MCF 10A (cell line): ENCODE data around the gene KLRC4. TPM values are rescaled to one million over a fixed set of nuclear protein-coding genes. Genes with fewer than 3 reads are reported as not detected.
"Not testable (repeated sequence)": the region's sequence is repeated elsewhere in the genome, so short reads cannot be mapped to it uniquely, and the experiment has no call there.

Experiments
- BruUV-seq: library from RNA; stranded (reverse); fragments of 400-500 nt; replicated peaks from 2 replicates; lab custom pipeline; 2021; lab: Mats Ljungman, UMichigan
- CTCF ChIA-PET: fragments of 300-600 bp; sonication (Branson Sonifier 250); formaldehyde crosslinking; extraction: SDS; loops from one replicate; lab custom pipeline; 2021; ENCODE audit warnings: antibody characterized with exemption, inconsistent platforms; lab: Yijun Ruan, JAX
- POLR2A ChIA-PET: fragments of 300-600, 350-650 bp; sonication (Branson Sonifier 250); formaldehyde crosslinking; extraction: SDS; loops from one replicate; lab custom pipeline; 2020; ENCODE audit warnings: antibody characterized with exemption, inconsistent platforms; lab: Yijun Ruan, JAX
- DNase-seq: peaks from one replicate; pipeline ENCODE4 v3.0.0-alpha.2; 2018; ENCODE audit not compliant: unreplicated experiment
- H3K27ac Mint-ChIP-seq: one replicate; pipeline ENCODE4 v1.8.0; 2022; ENCODE audit warnings: mild to moderate bottlenecking, low read depth, mixed read lengths; ENCODE audit not compliant: unreplicated experiment
- H3K27me3 Mint-ChIP-seq: one replicate; pipeline ENCODE4 v1.8.0; 2022; ENCODE audit warnings: mixed read lengths; ENCODE audit not compliant: insufficient read depth, unreplicated experiment
- H3K36me3 Mint-ChIP-seq: one replicate; pipeline ENCODE4 v1.8.0; 2022; ENCODE audit warnings: mild to moderate bottlenecking, moderate library complexity, mixed read lengths; ENCODE audit not compliant: insufficient read depth, unreplicated experiment
- H3K4me1 Mint-ChIP-seq: one replicate; pipeline ENCODE4 v1.8.0; 2022; ENCODE audit warnings: mixed read lengths; ENCODE audit not compliant: insufficient read depth, unreplicated experiment
- H3K4me3 Mint-ChIP-seq: one replicate; pipeline ENCODE4 v1.8.0; 2022; ENCODE audit warnings: mild to moderate bottlenecking, moderate library complexity, mixed read lengths; ENCODE audit not compliant: unreplicated experiment
- H3K9me3 Mint-ChIP-seq: one replicate; pipeline ENCODE4 v1.8.0; 2022; ENCODE audit warnings: mixed read lengths; ENCODE audit not compliant: unreplicated experiment
- intact Hi-C: fragments of 100-400 bp; cut with micrococcal nuclease; formaldehyde crosslinking; loops from 2 replicates; pipeline ENCODE4 v1.14.1; 2022
- total RNA-seq: library from RNA; stranded (reverse); gene quantifications from 2 replicates; pipeline ENCODE4 v1.2.3, GENCODE V29; 2022

Gene KLRC4
- total RNA-seq, 1 experiment from 2014 or later = 0.84 TPM

DNA sequence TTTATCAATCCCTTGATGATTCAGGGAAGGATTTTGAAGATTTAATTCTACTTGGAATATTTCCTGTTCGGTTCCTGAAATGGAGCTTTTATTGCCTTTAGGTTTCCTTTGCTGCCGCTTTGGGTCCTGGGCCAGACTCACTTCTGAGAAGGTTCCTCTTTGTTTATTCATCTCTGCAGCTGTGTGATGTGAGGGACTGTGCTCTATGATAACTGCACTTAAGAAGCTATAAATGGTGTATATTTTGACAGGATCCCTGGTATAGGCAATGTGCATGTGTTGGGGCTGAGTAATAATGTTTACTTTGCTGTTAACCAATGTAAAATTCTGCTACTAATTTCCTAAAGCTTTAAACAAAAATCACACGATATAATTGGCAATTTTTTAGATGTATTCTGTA lies 26.3 kb upstream of the KLRC4 start, which contains the start of gene KLRC2:
Gene KLRC2, minus strand, starts transcription at position 195 of the 400 bp plus-strand sequence. Its CDS starts 24 bp downstream, at position 171.
- CTCF ChIA-PET, H3K27me3 Mint-ChIP-seq: not testable (repeated sequence)

DNA sequence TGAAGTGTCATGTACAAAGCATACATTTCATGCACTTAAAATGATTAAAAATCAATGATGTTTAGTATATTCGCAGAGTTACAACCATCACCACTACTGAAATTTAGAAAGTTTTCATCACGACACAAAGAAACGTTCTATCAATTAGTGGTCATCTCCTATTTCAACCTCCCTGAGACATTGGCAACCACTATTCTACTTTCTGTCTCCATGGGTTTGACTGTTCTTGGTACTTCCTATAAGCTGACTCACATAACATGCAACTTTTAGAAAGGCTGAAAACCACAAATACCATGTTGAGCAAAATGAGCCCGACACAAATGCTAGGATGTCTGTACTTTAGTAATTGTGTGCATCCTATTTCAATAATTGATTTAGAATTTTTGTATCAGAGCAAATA lies 21.1 kb upstream of the KLRC4 start:
- BruUV-seq, H3K9me3 Mint-ChIP-seq, H3K27me3 Mint-ChIP-seq, H3K36me3 Mint-ChIP-seq, CTCF ChIA-PET, intact Hi-C loops, H3K4me3 Mint-ChIP-seq, H3K4me1 Mint-ChIP-seq, POLR2A ChIA-PET, H3K27ac Mint-ChIP-seq: not testable (repeated sequence)
- DNase-seq = peak; percentile 14

More for the DNA sequence above, 26.3 kb upstream of the KLRC4 start, which contains the start of gene KLRC2:
- H3K36me3 Mint-ChIP-seq, intact Hi-C loops, H3K4me1 Mint-ChIP-seq, BruUV-seq, H3K9me3 Mint-ChIP-seq: not testable (repeated sequence)
- POLR2A ChIA-PET = interaction anchor here (0.6 to 1.5 kb wide), 5 partner anchors 15 to 222 kb away, joined by 3 to 11 read pairs (median 4); partner anchors contain the start of gene KLRC3
- Mint-ChIP-seq H3K27ac (peak within 1 kb of the TSS; percentile 57), H3K4me3 (peak within 1 kb of the TSS; percentile 67)
- peak; percentile 58 for DNase-seq

DNA sequence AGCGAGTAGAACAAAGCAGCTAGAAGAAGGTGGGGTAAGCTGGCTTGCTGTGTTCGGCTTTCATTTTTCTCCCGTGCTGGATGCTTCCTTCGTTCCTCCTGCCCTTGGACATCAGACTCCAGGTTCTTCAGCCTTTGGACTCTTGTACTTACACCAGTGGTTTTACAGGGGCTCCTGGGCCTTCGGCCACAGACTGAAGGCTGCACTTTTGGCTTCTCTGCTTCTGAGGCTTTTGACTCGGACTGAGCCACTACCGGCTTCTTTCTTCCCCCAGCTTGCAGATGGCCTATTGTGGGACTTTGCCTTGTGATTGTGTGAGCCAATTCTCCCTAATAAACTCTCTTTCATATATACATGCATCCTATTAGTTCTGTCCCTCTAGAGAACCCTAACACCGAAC lies 16.4 kb upstream of the KLRC4 start:
- CTCF ChIA-PET, H3K4me3 Mint-ChIP-seq, H3K27me3 Mint-ChIP-seq, intact Hi-C loops, BruUV-seq, POLR2A ChIA-PET, H3K4me1 Mint-ChIP-seq, H3K9me3 Mint-ChIP-seq, H3K27ac Mint-ChIP-seq, DNase-seq, H3K36me3 Mint-ChIP-seq: not testable (repeated sequence)

DNA sequence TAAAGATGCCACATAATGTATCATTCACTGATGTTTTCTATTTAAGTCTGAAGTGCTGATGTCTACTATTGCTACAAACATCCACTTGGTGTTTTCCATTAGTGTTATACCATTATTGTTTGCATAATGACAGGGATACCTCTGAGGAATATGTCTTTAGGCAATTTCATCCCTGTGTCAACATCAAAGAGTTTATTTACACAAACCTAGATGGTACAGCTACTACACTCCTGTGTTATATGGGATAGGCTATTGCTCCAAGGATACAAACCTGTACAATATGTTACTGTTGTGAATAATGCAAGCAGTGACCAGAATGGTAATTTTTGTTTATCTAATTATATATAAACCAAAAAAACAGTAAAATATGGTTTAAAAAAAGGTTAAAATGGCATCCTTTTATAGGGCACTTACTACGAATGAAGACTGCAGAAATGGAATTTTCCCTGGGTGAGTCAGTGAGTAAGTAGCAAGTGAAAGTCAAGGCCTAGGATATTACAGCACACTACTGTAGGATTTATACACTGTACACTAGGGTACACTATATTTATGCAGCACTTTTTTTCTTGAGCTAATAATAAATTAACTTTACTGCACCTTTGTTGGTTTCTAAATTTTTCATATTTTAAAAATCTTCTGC lies 14.8 kb upstream of the KLRC4 start:
- H3K9me3 Mint-ChIP-seq, CTCF ChIA-PET, H3K27me3 Mint-ChIP-seq, intact Hi-C loops, H3K4me3 Mint-ChIP-seq, DNase-seq, POLR2A ChIA-PET, H3K36me3 Mint-ChIP-seq, H3K27ac Mint-ChIP-seq, H3K4me1 Mint-ChIP-seq, BruUV-seq: not testable (repeated sequence)

DNA sequence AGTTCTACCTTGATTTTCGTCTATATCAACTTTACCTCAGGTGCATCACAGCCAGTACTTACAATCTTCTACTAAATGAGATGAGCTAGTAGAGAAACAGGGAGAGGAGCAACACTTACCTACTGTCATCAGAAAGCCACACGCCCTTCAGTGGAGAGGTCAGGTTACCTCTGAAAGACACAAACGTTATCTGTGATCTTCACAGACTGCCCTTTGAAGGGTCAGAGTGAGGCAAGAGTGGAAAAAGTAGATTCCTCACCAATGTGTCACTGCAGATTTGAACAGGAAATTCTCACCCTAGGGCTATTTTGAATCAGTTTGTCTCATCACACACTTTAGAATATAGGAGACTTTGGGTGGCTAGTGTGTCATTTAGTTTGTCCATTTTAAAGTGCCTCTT lies 12.6 kb upstream of the KLRC4 start:
- H3K4me3 Mint-ChIP-seq, BruUV-seq, H3K27ac Mint-ChIP-seq, H3K9me3 Mint-ChIP-seq, H3K36me3 Mint-ChIP-seq, intact Hi-C loops, H3K27me3 Mint-ChIP-seq, CTCF ChIA-PET, DNase-seq: not testable (repeated sequence)
- POLR2A ChIA-PET = interaction anchor here (0.6 kb wide), 2 partner anchors 30 to 1142 kb away, joined by 3 to 4 read pairs; no protein-coding TSS in a partner anchor
- H3K4me1 Mint-ChIP-seq = peaks cover 10% of the 10 kb centered on the region

DNA sequence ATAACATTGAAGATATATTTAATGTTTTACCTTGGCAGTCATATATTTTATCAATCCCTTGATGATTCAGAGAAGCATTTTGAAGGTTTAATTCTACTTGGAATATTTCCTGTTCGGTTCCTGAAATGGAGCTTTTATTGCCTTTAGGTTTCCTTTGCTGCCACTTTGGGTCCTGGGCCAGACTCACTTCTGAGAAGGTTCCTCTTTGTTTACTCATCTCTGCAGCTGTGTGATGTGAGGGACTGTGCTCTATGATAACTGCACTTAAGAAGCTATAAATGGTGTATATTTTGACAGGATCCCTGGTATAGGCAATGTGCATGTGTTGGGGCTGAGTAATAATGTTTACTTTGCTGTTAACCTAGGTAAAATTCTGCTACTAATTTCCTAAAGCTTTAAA lies 10.8 kb upstream of the KLRC4 start, which contains the start of gene KLRC3:
Gene KLRC3, minus strand, starts transcription at position 262 of the 400 bp plus-strand sequence. Its CDS starts 45 bp downstream, at position 217.
- POLR2A ChIA-PET = interaction anchor here (0.6 to 1.3 kb wide), 5 partner anchors 15 to 55 kb away, joined by 3 to 8 read pairs (median 4); no protein-coding TSS in a partner anchor
- CTCF ChIA-PET = interaction anchor here (0.6 kb wide), 1 partner anchor 1160 kb away, joined by 4 read pairs; no protein-coding TSS in a partner anchor
- BruUV-seq, H3K27me3 Mint-ChIP-seq, H3K36me3 Mint-ChIP-seq, intact Hi-C loops, H3K9me3 Mint-ChIP-seq: not testable (repeated sequence)
- H3K4me3 Mint-ChIP-seq = peak within 1 kb of the TSS; percentile 66
- H3K4me1 Mint-ChIP-seq = peaks cover 10% of the 10 kb centered on the region
- DNase-seq = peak; percentile 9
- peak within 1 kb of the TSS; percentile 63 for H3K27ac Mint-ChIP-seq
